ENCODE data around the gene WNT7B.

GRCh38 chr22:45945621-45946106 lies 31.3 kb downstream of the WNT7B start:
- no peak for TF ChIP-seq ZBTB33 (IDR thresholded peaks at IDR 0.05; ENCODE audit: borderline replicate concordance, low read depth)
- TF ChIP-seq, protein P1, sequence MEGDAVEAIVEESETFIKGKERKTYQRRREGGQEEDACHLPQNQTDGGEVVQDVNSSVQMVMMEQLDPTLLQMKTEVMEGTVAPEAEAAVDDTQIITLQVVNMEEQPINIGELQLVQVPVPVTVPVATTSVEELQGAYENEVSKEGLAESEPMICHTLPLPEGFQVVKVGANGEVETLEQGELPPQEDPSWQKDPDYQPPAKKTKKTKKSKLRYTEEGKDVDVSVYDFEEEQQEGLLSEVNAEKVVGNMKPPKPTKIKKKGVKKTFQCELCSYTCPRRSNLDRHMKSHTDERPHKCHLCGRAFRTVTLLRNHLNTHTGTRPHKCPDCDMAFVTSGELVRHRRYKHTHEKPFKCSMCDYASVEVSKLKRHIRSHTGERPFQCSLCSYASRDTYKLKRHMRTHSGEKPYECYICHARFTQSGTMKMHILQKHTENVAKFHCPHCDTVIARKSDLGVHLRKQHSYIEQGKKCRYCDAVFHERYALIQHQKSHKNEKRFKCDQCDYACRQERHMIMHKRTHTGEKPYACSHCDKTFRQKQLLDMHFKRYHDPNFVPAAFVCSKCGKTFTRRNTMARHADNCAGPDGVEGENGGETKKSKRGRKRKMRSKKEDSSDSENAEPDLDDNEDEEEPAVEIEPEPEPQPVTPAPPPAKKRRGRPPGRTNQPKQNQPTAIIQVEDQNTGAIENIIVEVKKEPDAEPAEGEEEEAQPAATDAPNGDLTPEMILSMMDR (IDR thresholded peaks at IDR 0.05) = no peak
- TF ChIP-seq TEAD4 (IDR thresholded peaks at IDR 0.05; ENCODE audit: borderline replicate concordance, insufficient read depth) = no peak
- TF ChIP-seq NRF1 (IDR thresholded peaks at IDR 0.05; ENCODE audit: low read depth, low read length) = no peak
- TF ChIP-seq EP300 (IDR thresholded peaks at IDR 0.05; ENCODE audit: borderline replicate concordance in 1 of 2, low read depth in 1 of 2, low read length in 1 of 2) = no peak
- TF ChIP-seq POLR2AphosphoS5 (IDR thresholded peaks at IDR 0.05; ENCODE audit: low read depth, low read length) = no peak
